GM18868 (cell line): ENCODE results near the gene LRRC45.

Experiments
- ATAC-seq: cut with Tn5 transposase; IDR thresholded peaks from one replicate; pipeline ENCODE4 v1.9.1; 2021; ENCODE audit warnings: mild to moderate bottlenecking, moderate library complexity; ENCODE audit not compliant: unreplicated experiment

The LRRC45 gene

DNA sequence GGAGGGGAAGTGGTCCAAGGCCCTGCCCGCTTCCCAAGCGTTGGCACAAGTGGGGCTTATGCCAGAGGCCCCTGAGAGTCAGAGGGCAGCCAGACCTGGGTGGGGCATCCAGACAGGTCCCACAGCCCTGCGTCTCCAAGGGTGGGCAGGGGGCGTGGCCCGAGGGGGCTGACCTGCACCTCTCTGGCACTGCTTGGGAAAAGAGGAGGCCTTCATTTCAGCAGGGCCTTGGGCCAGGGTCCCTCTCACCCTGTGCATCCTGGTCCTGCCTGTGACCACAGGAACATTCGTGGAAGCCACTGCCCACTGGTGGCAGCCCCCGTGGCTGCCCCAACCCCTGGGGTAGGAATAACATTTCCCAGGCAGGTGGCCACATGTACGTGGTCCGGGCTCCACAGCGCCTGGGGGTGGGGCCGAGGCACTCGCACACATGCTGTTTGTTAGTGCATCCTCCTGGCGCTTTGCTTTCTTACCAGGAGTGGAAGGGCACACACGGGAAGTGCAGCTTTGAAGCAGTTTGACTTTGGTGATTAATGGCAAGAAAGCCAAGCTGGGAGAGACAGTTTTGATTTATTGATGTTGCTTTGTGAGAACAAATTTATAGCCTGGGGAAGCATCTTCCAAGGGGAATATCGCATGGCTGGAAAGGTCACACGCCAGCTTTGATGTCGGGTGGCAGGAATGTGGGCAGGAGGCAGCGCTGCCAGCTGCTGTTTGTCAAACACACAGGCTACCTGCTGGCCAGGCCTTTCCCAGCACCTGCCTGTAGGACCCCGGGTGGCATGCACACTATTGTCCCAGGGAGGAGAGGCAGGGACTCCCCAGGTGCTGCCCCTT is 4.7 kb upstream of the LRRC45 start:
- no peak for ATAC-seq

GRCh38 chr17:82018989-82019689 is 4.0 kb upstream of the LRRC45 start:
- no peak for ATAC-seq

DNA sequence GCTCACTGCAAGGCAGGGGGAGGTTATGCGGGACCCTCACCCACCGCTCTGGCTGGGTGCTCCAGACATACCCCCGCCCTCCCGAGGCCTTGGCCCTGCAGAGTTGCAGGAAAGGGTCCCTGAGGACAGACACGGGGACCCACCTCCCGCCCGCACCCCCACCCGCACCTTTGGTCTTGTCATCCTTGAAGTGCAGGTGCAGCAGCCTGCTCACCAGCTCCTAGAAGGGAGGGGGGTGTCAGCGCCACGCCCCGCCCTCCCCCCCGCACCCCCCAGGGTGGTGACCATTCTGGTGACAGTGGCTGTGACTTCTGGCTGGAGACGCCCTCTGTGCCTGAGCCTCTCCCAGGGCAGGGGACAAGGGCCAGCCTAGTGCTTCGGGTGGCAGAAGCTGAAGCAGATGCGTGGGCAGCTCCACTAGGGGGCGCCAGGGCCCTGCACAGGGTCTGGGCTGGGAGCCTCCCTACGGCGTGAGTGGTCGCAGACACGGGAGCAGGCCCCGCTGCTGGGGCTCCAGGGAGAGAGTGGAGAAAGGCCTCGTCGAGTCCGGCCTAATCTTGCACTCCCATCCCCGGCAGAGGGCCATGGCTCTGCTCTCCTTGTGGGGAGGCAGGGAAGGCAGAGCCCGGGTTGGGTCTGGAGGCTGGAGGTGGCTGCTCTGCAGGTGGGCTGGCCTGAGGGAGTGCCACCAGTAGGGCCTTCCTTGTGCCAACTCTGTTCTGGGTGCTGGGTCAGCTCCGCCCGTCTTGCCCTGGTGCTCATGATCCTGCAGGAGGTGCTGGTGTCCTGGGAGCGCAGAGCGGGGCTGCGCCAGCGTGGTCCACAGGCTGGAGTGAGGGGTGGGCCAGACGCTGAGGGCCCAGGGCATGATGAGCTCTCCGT is 3.2 kb upstream of the LRRC45 start:
- ATAC-seq: no peak

- no peak for ATAC-seq
Observed at GRCh38 chr17:82020572-82021106, 2.5 kb upstream of the LRRC45 start.

DNA sequence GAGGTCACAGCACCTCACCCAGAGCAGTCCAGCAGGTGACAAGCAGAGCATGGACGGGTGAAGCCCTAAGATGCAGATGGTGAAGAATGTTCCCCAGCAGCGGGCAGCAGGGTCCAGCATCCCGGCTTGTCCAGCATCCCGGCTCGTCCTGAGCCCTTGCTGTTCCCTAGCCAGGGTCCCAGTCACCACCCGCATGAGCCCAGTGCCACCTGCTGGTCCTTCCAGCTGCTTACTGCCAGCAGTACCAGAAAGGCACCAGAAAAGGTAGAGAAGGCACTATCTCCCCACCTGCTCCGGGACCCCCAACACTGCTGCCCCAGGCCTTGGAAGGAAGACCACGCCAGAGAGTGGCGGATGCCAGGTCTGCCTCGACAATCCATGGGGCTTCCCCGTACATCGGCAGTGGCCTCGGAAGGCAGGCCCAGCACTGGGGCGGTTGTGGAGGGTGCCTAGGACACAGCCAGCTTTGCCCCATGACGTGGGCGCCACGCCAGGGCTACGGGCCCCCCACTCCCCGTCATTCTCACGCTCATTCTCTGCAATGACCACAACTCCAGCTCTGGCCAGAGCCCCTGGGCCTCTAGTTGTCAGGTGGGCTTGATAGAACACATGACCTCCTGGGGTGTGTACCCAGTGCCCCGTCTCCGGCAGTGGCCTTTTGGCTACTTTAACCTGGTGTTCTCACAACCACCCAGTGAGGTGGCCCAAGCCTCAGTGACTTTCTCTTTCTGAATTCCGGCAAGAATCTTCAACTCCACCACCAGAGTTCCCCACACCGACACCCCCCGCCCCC is 1.8 kb upstream of the LRRC45 start:
- ATAC-seq: no peak

DNA sequence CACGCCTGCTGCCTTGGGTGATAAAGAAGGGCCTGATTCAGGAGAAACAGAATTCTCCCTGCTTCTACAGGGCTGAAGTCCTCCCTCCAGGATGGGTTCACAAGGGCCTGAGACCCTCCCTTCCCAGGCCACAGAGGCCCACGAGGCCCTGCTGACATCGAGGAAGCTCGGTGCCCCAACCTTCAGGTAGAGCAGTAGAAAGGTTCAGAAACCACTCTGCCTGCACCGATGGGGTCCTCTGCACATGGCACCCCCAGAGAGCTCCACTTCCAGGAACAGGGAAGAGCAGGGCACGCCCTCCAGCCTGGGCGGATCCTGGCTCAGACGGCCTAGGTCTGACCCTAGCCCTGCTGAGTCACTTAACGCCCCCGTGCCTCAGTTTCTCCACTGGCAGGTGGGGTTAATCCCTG is 1.2 kb upstream of the LRRC45 start:
- ATAC-seq: no peak

- no peak for ATAC-seq
Observed at GRCh38 chr17:82022310-82022980, 660 bp upstream of the LRRC45 start, which contains the start of gene CENPX. TSS of gene CENPX (minus strand) at chr17:82022878. CDS start at chr17:82022861, 17 bp downstream.

DNA sequence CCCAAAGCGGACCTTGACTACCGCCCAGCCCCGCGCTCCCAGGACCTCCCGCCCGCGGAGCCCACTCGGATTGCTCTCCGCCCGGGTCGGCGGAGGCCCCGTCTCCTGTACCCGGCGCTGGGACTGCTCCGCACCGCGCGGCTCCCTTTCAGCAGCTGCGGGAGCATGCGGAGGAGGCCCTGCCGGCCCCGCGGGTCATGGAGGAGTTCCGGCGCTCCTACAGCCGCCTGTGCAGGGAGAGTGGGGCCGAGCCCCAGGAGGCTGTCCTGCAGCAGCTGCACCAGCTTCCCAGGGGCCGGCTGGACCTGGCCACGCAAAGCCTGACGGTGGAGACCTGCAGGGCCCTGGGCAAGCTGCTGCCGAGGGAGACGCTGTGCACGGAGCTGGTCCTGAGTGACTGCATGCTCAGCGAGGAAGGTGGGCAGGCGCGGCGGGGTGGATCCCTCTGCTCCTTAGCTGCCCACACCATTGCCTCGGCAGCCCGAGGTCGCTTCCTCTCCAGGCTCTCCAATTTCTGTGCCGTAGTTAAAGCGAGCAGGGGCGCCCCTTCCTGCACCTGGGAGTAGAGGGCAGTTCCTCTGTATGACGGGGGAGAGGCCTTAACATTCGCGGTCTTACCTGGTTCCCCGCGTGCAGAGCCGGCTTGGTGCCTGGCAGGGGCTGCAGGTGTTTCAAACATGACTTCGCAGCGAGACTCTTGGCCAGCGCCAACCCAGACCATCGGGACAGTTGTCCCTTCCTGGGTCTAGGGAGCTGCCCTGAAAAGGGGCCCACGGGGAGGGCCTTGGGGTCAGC is 539 bp downstream of the LRRC45 start:
- ATAC-seq: no peak

DNA sequence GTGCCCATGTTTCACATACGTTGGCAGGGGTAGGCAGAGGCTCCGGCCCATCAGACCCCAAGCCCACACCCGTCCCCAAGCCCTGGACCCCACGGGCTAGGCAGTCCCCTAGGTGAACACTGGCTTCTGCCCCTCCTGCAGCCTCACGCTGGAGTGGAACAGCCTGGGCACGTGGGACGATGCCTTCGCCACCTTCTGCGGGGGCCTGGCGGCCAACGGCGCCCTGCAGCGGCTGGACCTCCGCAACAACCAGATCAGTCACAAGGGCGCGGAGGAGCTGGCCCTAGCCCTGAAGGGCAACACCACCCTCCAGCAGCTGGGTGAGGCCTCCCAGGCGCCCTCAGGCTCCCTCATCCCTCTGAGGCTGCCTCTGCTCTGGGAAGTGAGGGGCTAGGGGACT is 1.8 kb downstream of the LRRC45 start:
- ATAC-seq: no peak

GRCh38 chr17:82025401-82026107 is 2.4 kb downstream of the LRRC45 start:
- no peak for ATAC-seq

GRCh38 chr17:82028246-82028645 is 5.1 kb downstream of the LRRC45 start:
- ATAC-seq: no peak

- no peak for ATAC-seq
Observed at GRCh38 chr17:82028966-82029365, 5.9 kb downstream of the LRRC45 start.

DNA sequence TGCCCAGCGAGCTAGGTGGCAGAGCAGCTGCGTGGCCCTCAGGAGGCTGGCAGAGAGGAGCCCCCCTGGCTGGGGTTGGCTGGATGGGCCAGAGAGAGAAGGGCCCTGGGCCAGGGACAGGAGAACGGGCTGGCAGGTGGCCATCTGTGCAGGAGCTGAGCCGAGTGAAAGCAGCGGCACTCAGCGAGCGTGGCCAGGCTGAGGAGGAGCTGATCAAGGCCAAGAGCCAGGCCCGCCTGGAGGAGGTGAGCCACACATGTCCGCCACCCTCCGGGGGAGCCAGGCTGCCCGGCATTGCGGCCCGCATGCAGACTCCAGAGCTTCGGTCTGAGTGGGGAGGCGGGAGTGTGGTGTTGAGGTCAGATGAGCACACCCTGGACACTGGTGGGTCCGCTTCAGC is 6.3 kb downstream of the LRRC45 start:
- ATAC-seq: no peak

DNA sequence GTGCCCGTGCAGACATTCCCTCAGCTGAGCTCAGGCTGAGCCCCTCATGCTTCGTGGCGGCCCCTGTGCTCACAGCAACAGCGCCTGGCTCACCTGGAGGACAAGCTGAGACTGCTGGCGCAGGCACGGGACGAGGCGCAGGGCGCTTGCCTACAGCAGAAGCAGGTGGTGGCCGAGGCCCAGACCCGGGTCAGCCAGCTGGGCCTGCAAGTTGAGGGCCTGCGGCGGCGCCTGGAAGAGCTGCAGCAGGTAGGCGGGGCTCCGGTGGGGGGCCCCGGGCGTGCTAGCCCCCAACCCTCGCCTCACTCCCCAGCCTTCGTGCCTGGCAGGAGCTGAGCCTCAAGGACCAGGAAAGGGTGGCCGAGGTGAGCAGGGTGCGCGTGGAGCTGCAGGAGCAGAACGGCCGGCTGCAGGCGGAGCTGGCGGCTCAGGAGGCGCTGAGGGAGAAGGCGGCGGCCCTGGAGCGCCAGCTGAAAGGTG is 6.9 kb downstream of the LRRC45 start:
- no peak for ATAC-seq

GRCh38 chr17:82030470-82031302 is 7.6 kb downstream of the LRRC45 start:
- no peak for ATAC-seq

- ATAC-seq: no peak
Observed at GRCh38 chr17:82031303-82031884, 8.3 kb downstream of the LRRC45 start, which contains the start of gene RAC3. TSS of gene RAC3 (plus strand) at chr17:82031678. CDS start at chr17:82031762, 84 bp downstream.
